Measurements from ENCODE around the gene CD274. TPM values are rescaled to one million over a fixed set of nuclear protein-coding genes. Genes with fewer than 3 reads are reported as not detected.

The CD274 gene
- total and polyA plus RNA-seq, 2 of the 8 experiments (the other 6 are each of a cell fraction or from before 2014, with no cell fraction given), result 0.08 to 0.15 TPM

DNA sequence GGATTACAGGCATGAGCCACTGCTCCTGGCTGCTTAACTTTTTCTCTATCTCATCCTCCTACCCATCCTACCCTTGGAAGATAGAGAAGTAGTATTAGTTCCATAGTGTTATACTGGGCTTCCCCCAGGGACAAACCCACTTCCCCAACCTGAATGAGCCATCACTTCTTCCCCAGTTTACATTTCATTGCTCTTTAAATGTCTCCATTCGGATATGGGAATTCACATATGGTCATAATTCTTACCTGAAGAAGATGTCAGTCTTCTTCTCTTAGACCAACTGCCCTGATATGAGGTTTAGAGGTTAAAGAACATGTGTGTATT, 1.9 kb downstream of the CD274 start:
- no peak overlapping the region for H2BK5ac ChIP-seq (ENCODE audit: low read depth, low read length)
- H3K4me2 ChIP-seq (ENCODE audit: insufficient read depth in 1 of 2, low read depth in 2 of 2, low read length in 2 of 2), result no peak overlapping the region
- H3K4ac ChIP-seq (replicated peaks; ENCODE audit: insufficient read length, low read depth, low read length), result no peak overlapping the region
- no peak overlapping the region for H2AFZ ChIP-seq (ENCODE audit: low read length)
- ChIA-PET CTCF (ENCODE audit: partially characterized antibody) (no interaction called here), POLR2A (ENCODE audit: partially characterized antibody) (no interaction called here)
- no peaks in the 10 kb centered on the region; a peak in 1 of 7 replicates for H3K27me3 ChIP-seq (replicated peaks in 1 of 4; ENCODE audit: control insufficient read depth in 3 of 4, extremely low read depth in 1 of 4, insufficient read depth in 3 of 4, low read length in 3 of 4)
- no peak overlapping the region for H4K8ac ChIP-seq (ENCODE audit: extremely low read depth, insufficient read depth, low read length)
- no peak overlapping the region for H3K4me3 ChIP-seq (ENCODE audit: extremely low read depth in 1 of 4, insufficient read depth in 2 of 4, low read depth in 3 of 4, low read length in 4 of 4)
- no peak for DNase-seq (ENCODE audit: low read depth in 1 of 2, low spot score in 2 of 2)
- TF ChIP-seq MAFK (IDR thresholded peaks at IDR 0.05; ENCODE audit: low read depth, low read length), result no peak
- TF ChIP-seq, protein P1, sequence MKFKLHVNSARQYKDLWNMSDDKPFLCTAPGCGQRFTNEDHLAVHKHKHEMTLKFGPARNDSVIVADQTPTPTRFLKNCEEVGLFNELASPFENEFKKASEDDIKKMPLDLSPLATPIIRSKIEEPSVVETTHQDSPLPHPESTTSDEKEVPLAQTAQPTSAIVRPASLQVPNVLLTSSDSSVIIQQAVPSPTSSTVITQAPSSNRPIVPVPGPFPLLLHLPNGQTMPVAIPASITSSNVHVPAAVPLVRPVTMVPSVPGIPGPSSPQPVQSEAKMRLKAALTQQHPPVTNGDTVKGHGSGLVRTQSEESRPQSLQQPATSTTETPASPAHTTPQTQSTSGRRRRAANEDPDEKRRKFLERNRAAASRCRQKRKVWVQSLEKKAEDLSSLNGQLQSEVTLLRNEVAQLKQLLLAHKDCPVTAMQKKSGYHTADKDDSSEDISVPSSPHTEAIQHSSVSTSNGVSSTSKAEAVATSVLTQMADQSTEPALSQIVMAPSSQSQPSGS (IDR thresholded peaks at IDR 0.05; ENCODE audit: low read length), result no peak
- no peak for TF ChIP-seq GABPA (IDR thresholded peaks at IDR 0.05; ENCODE audit: borderline replicate concordance, insufficient read depth, low read length)
- no peak for TF ChIP-seq BRCA1 (IDR thresholded peaks at IDR 0.05; ENCODE audit: low read depth, low read length)
- TF ChIP-seq, protein P2, sequence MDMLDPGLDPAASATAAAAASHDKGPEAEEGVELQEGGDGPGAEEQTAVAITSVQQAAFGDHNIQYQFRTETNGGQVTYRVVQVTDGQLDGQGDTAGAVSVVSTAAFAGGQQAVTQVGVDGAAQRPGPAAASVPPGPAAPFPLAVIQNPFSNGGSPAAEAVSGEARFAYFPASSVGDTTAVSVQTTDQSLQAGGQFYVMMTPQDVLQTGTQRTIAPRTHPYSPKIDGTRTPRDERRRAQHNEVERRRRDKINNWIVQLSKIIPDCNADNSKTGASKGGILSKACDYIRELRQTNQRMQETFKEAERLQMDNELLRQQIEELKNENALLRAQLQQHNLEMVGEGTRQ (IDR thresholded peaks at IDR 0.05; ENCODE audit: low read length), result no peak
- TF ChIP-seq HDAC6 (IDR thresholded peaks at IDR 0.05; ENCODE audit: low read depth, low read length), result no peak
- TF ChIP-seq BACH1 (IDR thresholded peaks at IDR 0.05; ENCODE audit: low read length), result no peak
- no peak for TF ChIP-seq ASH2L (IDR thresholded peaks at IDR 0.05; ENCODE audit: low read length)
- TF ChIP-seq EZH2 (IDR thresholded peaks at IDR 0.05; ENCODE audit: low read depth, low read length, severe bottlenecking), result no peak
- TF ChIP-seq SIRT6 (IDR thresholded peaks at IDR 0.05; ENCODE audit: low read length), result no peak
- TF ChIP-seq CBX5 (IDR thresholded peaks at IDR 0.05; ENCODE audit: low read depth, low read length), result no peak
- TF ChIP-seq SAP30 (IDR thresholded peaks at IDR 0.05; ENCODE audit: insufficient read depth, insufficient replicate concordance, low read length), result no peak
- no peaks in the 10 kb centered on the region for H3K79me1 ChIP-seq (ENCODE audit: low read depth, low read length)
- H3K18ac ChIP-seq (ENCODE audit: extremely low read depth, low read length), result no peak overlapping the region
- no peaks in the 10 kb centered on the region; the same call in 1 of the 2 replicates for H3K23me2 ChIP-seq (ENCODE audit: low read depth, low read length)
- H2BK12ac ChIP-seq (ENCODE audit: low read depth, low read length), result no peak overlapping the region
- no peak overlapping the region for H2AK5ac ChIP-seq (ENCODE audit: low read depth, low read length)
- H2BK120ac ChIP-seq (replicated peaks; ENCODE audit: low read depth, low read length), result no peak overlapping the region
- H2BK20ac ChIP-seq (ENCODE audit: low read length), result no peak overlapping the region
- no peak overlapping the region for H4K5ac ChIP-seq (ENCODE audit: insufficient read length, low read depth, low read length)
- no peak overlapping the region for H3K23ac ChIP-seq (ENCODE audit: insufficient read length)
- H3K4me1 ChIP-seq (replicated peaks in 1 of 4; ENCODE audit: control insufficient read depth in 3 of 4, insufficient read depth in 4 of 4, low read length in 3 of 4), result peaks cover 0 to 2% (median 0%) of the 10 kb centered on the region in 4 experiments; a peak in 2 of 7 replicates
- H2BK15ac ChIP-seq (ENCODE audit: low read length), result no peak overlapping the region
- H3K9ac ChIP-seq (replicated peaks in 1 of 4; ENCODE audit: extremely low read depth in 1 of 4, low read depth in 3 of 4, low read length in 3 of 4), result no peak overlapping the region
- no peak overlapping the region for H3K56ac ChIP-seq (replicated peaks; ENCODE audit: insufficient read length, low read depth, low read length)
- no peak overlapping the region for H4K91ac ChIP-seq (replicated peaks; ENCODE audit: insufficient read length, low read length)
- H3K14ac ChIP-seq (ENCODE audit: insufficient read length), result no peak overlapping the region
- H3K36me3 ChIP-seq (ENCODE audit: control insufficient read depth in 2 of 4, insufficient read depth in 4 of 4, low read length in 3 of 4), result no peaks in the 10 kb centered on the region
- H3K9me3 ChIP-seq (ENCODE audit: insufficient read depth in 2 of 2, low read depth in 1 of 2, low read length in 1 of 2), result no peaks in the 10 kb centered on the region
- no peaks in the 10 kb centered on the region for H3K79me2 ChIP-seq (ENCODE audit: control insufficient read depth in 1 of 2, insufficient read depth in 2 of 2, low read length in 2 of 2)
- 93% methylated on average over 1 of the region's 1 CpG; no CpG with 5 or more reads in 1 of the 2 experiments for WGBS, 2 experiments (ENCODE audit: extremely low coverage in 1 of 2, insufficient coverage in 1 of 2, insufficient read length in 1 of 2, insufficient replicate concordance in 2 of 2, low coverage in 1 of 2, low lambda C conversion rate in 2 of 2, missing lambda C conversion rate in 1 of 2)
- no peak overlapping the region for H3K27ac ChIP-seq (ENCODE audit: low read depth, low read length)
- no peak for FAIRE-seq
- no peaks in the 10 kb centered on the region for H4K20me1 ChIP-seq (replicated peaks in 1 of 2; ENCODE audit: control insufficient read depth in 1 of 2, insufficient read depth in 2 of 2, low read length in 2 of 2)
